Left ventricle myocardium inferior (tissue), 1 donor: Measurements from ENCODE around the gene GPR155. TPM values are rescaled to one million over a fixed set of nuclear protein-coding genes. Genes with fewer than 3 reads are reported as not detected.
A peak's percentile ranks its signal among the peaks of the same experiment; 100 is the strongest.

Experiments
- DNase-seq: peaks from one replicate; pipeline ENCODE4 v3.0.0-alpha.2; 2020
- H3K27ac ChIP-seq: fragments of 200-600 bp; replicated peaks from 2 replicates; pipeline ENCODE4 v1.8.0; 2021
- H3K27me3 ChIP-seq: fragments of 200-600 bp; 2 replicates; pipeline ENCODE4 v1.8.0; 2021; ENCODE audit warnings: low read depth
- H3K36me3 ChIP-seq: fragments of 200-600 bp; 2 replicates; pipeline ENCODE4 v1.8.0; 2021
- H3K4me1 ChIP-seq: fragments of 200-600 bp; 2 replicates; pipeline ENCODE4 v1.8.0; 2021
- H3K4me3 ChIP-seq: fragments of 200-600 bp; 2 replicates; pipeline ENCODE4 v1.8.0; 2021; ENCODE audit warnings: mild to moderate bottlenecking, moderate library complexity
- H3K9me3 ChIP-seq: fragments of 200-600 bp; replicated peaks from 2 replicates; pipeline ENCODE4 v1.8.0; 2021
- intact Hi-C: fragments of 100-400 bp; cut with micrococcal nuclease; formaldehyde crosslinking; loops from one replicate; pipeline ENCODE4 v1.11.0; 2022
- total RNA-seq: library from RNA; stranded (reverse); fragmentation: NEBNext Ultra II Directional; extraction: Animal tissue kit (Norgen Biotek cat#: 25700); gene quantifications from one replicate; pipeline ENCODE4 v1.2.1, GENCODE V29; 2021
- TF ChIP-seq, protein P1 (sequence below): fragments of 200-600 bp; IDR thresholded peaks from 2 replicates; pipeline ENCODE4 v1.8.0; 2021; ENCODE audit warnings: antibody characterized with exemption, mild to moderate bottlenecking, borderline replicate concordance
- donor health status: DM: no; HTN: yes; CAD: no; lungs with severe emphysema.

Gene GPR155
- total RNA-seq, 1 donor from 2014 or later, result 16.3 TPM

GRCh38 chr2:174499371-174499770, 12.5 kb upstream of the GPR155 start:
- H3K36me3 ChIP-seq, result no peaks in the 10 kb centered on the region
- intact Hi-C loops, result no loop called here
- H3K9me3 ChIP-seq, result no peaks in the 10 kb centered on the region
- H3K27ac ChIP-seq, result no peak overlapping the region
- H3K27me3 ChIP-seq, result no peaks in the 10 kb centered on the region
- TF ChIP-seq, protein P1, sequence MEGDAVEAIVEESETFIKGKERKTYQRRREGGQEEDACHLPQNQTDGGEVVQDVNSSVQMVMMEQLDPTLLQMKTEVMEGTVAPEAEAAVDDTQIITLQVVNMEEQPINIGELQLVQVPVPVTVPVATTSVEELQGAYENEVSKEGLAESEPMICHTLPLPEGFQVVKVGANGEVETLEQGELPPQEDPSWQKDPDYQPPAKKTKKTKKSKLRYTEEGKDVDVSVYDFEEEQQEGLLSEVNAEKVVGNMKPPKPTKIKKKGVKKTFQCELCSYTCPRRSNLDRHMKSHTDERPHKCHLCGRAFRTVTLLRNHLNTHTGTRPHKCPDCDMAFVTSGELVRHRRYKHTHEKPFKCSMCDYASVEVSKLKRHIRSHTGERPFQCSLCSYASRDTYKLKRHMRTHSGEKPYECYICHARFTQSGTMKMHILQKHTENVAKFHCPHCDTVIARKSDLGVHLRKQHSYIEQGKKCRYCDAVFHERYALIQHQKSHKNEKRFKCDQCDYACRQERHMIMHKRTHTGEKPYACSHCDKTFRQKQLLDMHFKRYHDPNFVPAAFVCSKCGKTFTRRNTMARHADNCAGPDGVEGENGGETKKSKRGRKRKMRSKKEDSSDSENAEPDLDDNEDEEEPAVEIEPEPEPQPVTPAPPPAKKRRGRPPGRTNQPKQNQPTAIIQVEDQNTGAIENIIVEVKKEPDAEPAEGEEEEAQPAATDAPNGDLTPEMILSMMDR, result no peak
- DNase-seq, result no peak
- H3K4me1 ChIP-seq, result no peaks in the 10 kb centered on the region
- no peak overlapping the region for H3K4me3 ChIP-seq

DNA sequence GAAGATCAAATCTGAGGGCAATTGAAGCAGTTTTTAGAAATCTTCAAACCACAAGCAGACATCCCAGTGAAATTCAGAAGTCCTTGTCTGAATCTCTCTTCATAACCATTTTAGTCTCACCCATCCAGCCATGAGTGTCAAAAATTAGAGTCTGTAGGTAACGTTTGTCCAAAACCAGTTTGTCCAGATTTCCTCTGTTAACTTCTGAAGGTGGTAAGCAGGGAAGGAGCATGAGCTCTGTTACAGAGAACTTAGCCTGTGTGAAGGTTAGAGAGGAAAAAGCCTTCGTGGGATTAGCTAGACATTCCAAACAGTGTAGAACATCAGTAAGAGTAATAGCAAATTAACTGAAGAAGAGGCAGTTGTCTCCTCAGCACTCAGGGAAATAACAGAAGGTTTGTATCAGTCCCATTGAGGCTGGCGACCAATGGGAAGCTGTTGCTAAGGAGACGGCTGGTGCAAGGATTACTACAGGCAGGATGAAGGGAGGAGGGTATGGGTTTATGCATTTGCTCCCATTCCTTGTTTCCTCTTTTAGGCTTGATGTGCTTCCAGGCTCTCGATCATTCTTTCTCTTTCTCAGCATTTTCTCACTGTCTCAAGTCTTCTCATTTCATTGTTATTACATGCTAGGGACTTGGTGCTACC, 8.7 kb upstream of the GPR155 start:
- Histone ChIP-seq H3K27ac (no peak overlapping the region), H3K36me3 (no peaks in the 10 kb centered on the region), H3K27me3 (no peaks in the 10 kb centered on the region), H3K9me3 (no peaks in the 10 kb centered on the region), H3K4me3 (no peak overlapping the region), H3K4me1 (no peaks in the 10 kb centered on the region)
- no peak for DNase-seq
- TF ChIP-seq, protein P1, result no peak
- intact Hi-C loops, result no loop called here

DNA sequence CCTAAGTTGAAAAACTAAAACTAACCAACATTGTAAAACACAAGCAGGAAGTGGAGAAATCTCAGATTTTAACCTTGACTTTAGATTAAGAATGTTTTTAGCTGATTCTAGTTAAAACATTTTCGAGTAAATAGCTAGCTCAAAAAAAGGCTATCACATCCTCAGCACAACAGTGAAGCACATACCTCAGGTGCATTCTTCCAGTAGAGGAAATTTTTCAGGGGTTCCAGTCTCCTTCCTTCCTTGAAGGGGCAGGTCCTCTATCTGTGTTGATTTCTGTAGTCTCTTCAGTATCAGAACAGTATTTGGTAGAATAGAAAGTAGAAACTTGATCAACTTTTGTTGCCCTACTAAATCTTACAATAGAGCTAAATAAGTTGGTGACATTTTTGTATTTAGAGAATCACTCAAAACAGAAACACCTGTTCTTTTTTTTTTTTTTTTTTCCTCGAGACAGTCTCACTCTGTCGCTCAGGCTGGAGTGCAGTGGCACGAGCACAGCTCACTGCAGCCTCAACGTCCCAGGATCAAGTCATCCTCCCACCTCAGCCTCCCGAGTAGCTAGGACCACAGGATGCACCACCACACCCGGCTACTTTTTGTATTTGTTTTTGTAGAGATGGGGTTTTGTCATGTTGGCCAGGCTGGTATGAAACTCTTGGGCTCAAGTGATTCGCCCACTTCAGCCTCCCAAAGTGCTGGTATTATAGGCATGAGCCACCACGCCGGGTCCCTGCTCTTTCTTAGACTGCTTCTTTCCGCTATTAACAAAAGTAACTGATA, 6.9 kb upstream of the GPR155 start:
- H3K4me3 ChIP-seq, result peak overlapping the region; percentile 2

DNA sequence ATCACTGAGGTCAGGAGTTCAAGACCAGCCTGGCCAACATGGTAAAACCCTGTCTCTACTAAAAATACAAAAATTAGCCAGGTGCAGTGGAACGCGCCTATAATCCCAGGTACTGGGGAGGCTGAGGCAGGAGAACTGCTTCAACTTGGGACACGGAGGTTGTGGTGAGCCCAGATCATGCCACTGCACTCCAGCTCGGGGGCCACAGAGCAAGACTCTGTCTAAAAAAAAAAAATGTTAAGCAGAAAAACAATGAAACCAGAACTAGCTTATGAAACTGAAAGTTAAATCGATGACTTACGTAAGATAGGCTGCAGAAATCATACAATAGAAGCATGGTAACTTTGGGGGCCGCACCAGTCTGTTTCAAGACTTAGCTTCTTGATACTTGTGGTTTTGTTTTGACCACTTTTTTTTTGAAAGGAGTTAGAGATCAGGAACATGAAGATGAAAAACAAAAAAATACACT, 6.2 kb upstream of the GPR155 start:
- Histone ChIP-seq H3K36me3 (no peaks in the 10 kb centered on the region), H3K9me3 (no peaks in the 10 kb centered on the region), H3K4me3 (peak overlapping the region; percentile 2), H3K27ac (peak overlapping the region; percentile 44), H3K4me1 (no peaks in the 10 kb centered on the region), H3K27me3 (no peaks in the 10 kb centered on the region)
- intact Hi-C loops, result no loop called here
- TF ChIP-seq, protein P1, result no peak
- DNase-seq, result no peak

More for the DNA sequence above, 6.9 kb upstream of the GPR155 start:
- no peaks in the 10 kb centered on the region for H3K36me3 ChIP-seq
- H3K9me3 ChIP-seq, result no peaks in the 10 kb centered on the region
- TF ChIP-seq, protein P1, result no peak
- intact Hi-C loops, result no loop called here
- peak overlapping the region; percentile 44 for H3K27ac ChIP-seq
- H3K27me3 ChIP-seq, result no peaks in the 10 kb centered on the region
- H3K4me1 ChIP-seq, result no peaks in the 10 kb centered on the region
- DNase-seq, result no peak

GRCh38 chr2:174491947-174492346, 5.1 kb upstream of the GPR155 start:
- TF ChIP-seq, protein P1, result no peak
- H3K27ac ChIP-seq, result no peak overlapping the region

More at GRCh38 chr2:174491947-174492346, 5.1 kb upstream of the GPR155 start:
- H3K4me3 ChIP-seq, result no peak overlapping the region
- H3K4me1 ChIP-seq, result no peaks in the 10 kb centered on the region
- intact Hi-C loops, result no loop called here
- H3K9me3 ChIP-seq, result no peaks in the 10 kb centered on the region
- no peaks in the 10 kb centered on the region for H3K36me3 ChIP-seq
- no peaks in the 10 kb centered on the region for H3K27me3 ChIP-seq
- no peak for DNase-seq
